Heart right ventricle (tissue), 16 donors: ENCODE results near the gene GPATCH8. TPM values are rescaled to one million over a fixed set of nuclear protein-coding genes. Genes with fewer than 3 reads are reported as not detected.

ENCODE experiments used
- ATAC-seq, 8 donors: fragments of 200-7000 bp; cut with Tn5 transposase; one replicate each; pipeline ENCODE4 v1.9.1; 2020; ENCODE audit warnings: mild to moderate bottlenecking in 8 of 8, moderate library complexity in 8 of 8, moderate number of reproducible peaks in 1 of 8
- DNase-seq, 2 donors: peaks; one replicate each; pipeline ENCODE4 v3.0.0-alpha.2; 2020
- H3K27ac ChIP-seq, 10 donors: fragments of 200-600 bp; sonication (generic) in 2 of 10; one replicate each; pipeline versions ENCODE4 v1.5.0 to v1.8.0; 2020 to 2022; ENCODE audit warnings: mild to moderate bottlenecking in 3 of 10
- H3K27me3 ChIP-seq, 7 donors: fragments of 200-600 bp; one replicate each; pipeline ENCODE4 v1.8.0; 2021 to 2022; ENCODE audit warnings: mild to moderate bottlenecking in 2 of 7
- H3K36me3 ChIP-seq, 9 donors: fragments of 200-600 bp; sonication (generic) in 1 of 9; one replicate each; pipeline versions ENCODE4 v1.5.0 to v1.8.0; 2020 to 2022; ENCODE audit warnings: mild to moderate bottlenecking in 2 of 9
- H3K4me1 ChIP-seq, 9 donors: fragments of 200-600 bp; sonication (generic) in 1 of 9; one replicate each; pipeline versions ENCODE4 v1.5.0 to v1.8.0; 2020 to 2022; ENCODE audit warnings: mild to moderate bottlenecking in 4 of 9
- H3K4me3 ChIP-seq, 10 donors: fragments of 200-600 bp; sonication (generic) in 2 of 10; one replicate each; pipeline versions ENCODE4 v1.5.0 to v1.8.0; 2020 to 2022; ENCODE audit warnings: mild to moderate bottlenecking in 7 of 10, moderate library complexity in 2 of 10
- H3K9me3 ChIP-seq, 11 donors: fragments of 200-600 bp in 10 of 11; sonication (generic) in 2 of 11; one replicate each; pipeline versions ENCODE4 v1.5.0 to v1.8.0; 2013 to 2022; ENCODE audit warnings: mild to moderate bottlenecking in 2 of 11, control low read depth in 1 of 11, moderate library complexity in 1 of 11
- WGBS, 2 donors: extraction: QIAGEN DNeasy Blood & Tissue Kit; methylation state at CpG; one replicate each; pipeline ENCODE4 v1.1.7; 2013; ENCODE audit warnings: inconsistent platforms in 1 of 2; 5-methylcytosine and 5-hydroxymethylcytosine counted together
- intact Hi-C, 10 donors: fragments of 100-400 bp; cut with DNase I; formaldehyde crosslinking; loops; one replicate each; pipeline versions ENCODE4 v1.11.1 to v1.14.2; 2022
- polyA plus RNA-seq, 2 donors: library from polyadenylated mRNA; stranded (reverse); fragments of 200-250 nt; gene quantifications; one replicate each; pipeline ENCODE4 v1.2.3, GENCODE V29; 2013
- total RNA-seq, 10 donors: library from RNA; stranded (reverse); fragmentation: NEBNext Ultra II Directional in 3 of 10; extraction: Animal tissue kit (Norgen Biotek cat#: 25700) in 3 of 10; gene quantifications; one replicate each; pipeline versions ENCODE4 v1.2.1 to v1.2.4, GENCODE V29; 2021 to 2023
- TF ChIP-seq, protein P1 (sequence below), 9 donors: fragments of 200-600 bp; sonication (generic) in 2 of 9; IDR thresholded peaks; one replicate each; pipeline versions ENCODE4 v1.5.0 to v1.8.0; 2021 to 2022; ENCODE audit warnings: antibody characterized with exemption in 9 of 9, mild to moderate bottlenecking in 5 of 9, moderate library complexity in 1 of 9
- donor health status: Arrhythmogenic right ventricular cardiomyopathy.
- donor health status: ischemic (EF 13 %, LVEDD 7.1; RV severe dilation, severe dysfunction).
- donor health status: healthy with polysubstance abuse.
- donor health status: DM: no; HTN: yes; CAD: no.
- donor health status: DM: no; HTN: no; CAD: no.
- donor health status: ischemic (EF 25% LVEDD 6.9; RV normal size, moderate dysfunction).
- donor health status: ischemic (EF 25% LVEDD 5.7; RV mildly dilated, moderate dysfunction).
- donor health status: healthy.
- donor health status: DM: yes; HTN: yes; CAD: no.
- donor health status: Ischemic cardiomyopathy.
- donor health status: ischemic (EF 35%, LVEDD 5.7; RV mildly dilated, moderate dysfunction).
- donor health status: nonischemic (EF 11% LVEDD 7.7; RV severe dilation, severe dysfunction).
- donor health status: DM: yes; HTN: yes; CAD: no.
- donor health status: PGD.
- donor health status: ischemic (EF 29% LVEDD 5.4; RV normal size, mild dysfunction).
- donor health status: nonischemic (EF 23%, LVEDD 6.1; RV moderate dilation, normal function).

The GPATCH8 gene
- total and polyA plus RNA-seq, 12 donors, result 5.8 to 25.1 (median 22.0) TPM

DNA sequence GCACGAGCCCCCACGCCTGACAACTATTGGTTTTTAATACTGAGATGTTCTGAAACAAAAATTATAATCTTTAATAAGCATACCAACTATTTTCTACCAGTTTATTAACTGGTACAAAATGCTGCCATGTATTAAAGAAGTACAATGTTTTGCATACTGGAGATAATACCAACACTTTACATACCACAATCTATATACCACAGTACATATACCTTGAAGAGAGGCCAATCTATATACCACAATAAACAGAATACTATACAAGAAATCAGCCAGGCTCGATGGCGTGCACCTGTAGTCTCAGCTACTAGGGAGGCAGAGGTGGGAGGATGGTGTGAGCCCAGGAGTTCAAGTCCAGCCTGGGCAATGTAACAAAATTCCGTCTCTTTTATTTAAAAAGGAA lies 9.9 kb downstream of the GPATCH8 start:
- no peak overlapping the region for H3K27ac ChIP-seq
- peaks cover 0 to 19% (median 8%) of the 10 kb centered on the region in 9 donors for H3K4me1 ChIP-seq
- DNase-seq, result no peak
- no peaks in the 10 kb centered on the region for H3K27me3 ChIP-seq
- 96% methylated on average over 5 of the region's 5 CpGs for WGBS, 2 donors
- H3K9me3 ChIP-seq, result no peaks in the 10 kb centered on the region
- H3K4me3 ChIP-seq, result no peak overlapping the region
- H3K36me3 ChIP-seq, result peaks cover 0 to 15% (median 0%) of the 10 kb centered on the region in 9 donors
- no peak for ATAC-seq
- intact Hi-C loops, result no loop called here
- TF ChIP-seq, protein P1, sequence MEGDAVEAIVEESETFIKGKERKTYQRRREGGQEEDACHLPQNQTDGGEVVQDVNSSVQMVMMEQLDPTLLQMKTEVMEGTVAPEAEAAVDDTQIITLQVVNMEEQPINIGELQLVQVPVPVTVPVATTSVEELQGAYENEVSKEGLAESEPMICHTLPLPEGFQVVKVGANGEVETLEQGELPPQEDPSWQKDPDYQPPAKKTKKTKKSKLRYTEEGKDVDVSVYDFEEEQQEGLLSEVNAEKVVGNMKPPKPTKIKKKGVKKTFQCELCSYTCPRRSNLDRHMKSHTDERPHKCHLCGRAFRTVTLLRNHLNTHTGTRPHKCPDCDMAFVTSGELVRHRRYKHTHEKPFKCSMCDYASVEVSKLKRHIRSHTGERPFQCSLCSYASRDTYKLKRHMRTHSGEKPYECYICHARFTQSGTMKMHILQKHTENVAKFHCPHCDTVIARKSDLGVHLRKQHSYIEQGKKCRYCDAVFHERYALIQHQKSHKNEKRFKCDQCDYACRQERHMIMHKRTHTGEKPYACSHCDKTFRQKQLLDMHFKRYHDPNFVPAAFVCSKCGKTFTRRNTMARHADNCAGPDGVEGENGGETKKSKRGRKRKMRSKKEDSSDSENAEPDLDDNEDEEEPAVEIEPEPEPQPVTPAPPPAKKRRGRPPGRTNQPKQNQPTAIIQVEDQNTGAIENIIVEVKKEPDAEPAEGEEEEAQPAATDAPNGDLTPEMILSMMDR (IDR thresholded peaks at IDR 0.05), result no peak

DNA sequence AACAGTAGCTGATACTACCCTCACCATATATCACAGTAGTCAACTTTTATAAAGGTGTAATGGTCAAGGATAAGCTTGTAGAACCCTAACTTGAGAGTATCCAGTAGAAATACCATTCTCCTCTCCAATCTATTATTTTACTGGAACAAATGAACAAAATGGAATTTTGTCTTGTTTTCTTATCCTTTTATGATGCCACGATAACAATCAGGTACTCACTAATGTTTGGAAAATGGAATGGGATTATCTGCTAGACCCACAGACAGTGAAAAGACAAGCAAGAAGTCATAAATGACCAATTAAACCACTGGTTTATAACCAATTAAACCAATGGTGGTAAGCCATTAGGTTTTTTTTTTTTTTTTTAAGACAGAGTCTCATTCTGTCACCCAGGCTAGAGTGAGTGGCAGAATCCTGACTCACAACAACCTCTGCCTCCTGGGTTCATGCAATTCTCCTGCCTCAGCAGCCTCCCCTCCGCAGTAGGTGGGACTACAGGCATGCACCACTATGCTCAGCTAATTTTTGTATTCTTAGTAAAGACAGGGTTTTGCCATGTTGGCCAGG lies 10.4 kb downstream of the GPATCH8 start:
- no peak for ATAC-seq
- no peak for DNase-seq
- Histone ChIP-seq H3K9me3 (no peaks in the 10 kb centered on the region), H3K4me3 (no peak overlapping the region), H3K4me1 (peaks cover 0 to 14% (median 4%) of the 10 kb centered on the region in 9 donors), H3K27me3 (no peaks in the 10 kb centered on the region), H3K36me3 (peaks cover 0 to 15% (median 0%) of the 10 kb centered on the region in 9 donors), H3K27ac (no peak overlapping the region)
- TF ChIP-seq, protein P1 (IDR thresholded peaks at IDR 0.05), result no peak
- WGBS, 2 donors, result 98% methylated on average over 2 of the region's 2 CpGs
- intact Hi-C loops, result no loop called here

DNA sequence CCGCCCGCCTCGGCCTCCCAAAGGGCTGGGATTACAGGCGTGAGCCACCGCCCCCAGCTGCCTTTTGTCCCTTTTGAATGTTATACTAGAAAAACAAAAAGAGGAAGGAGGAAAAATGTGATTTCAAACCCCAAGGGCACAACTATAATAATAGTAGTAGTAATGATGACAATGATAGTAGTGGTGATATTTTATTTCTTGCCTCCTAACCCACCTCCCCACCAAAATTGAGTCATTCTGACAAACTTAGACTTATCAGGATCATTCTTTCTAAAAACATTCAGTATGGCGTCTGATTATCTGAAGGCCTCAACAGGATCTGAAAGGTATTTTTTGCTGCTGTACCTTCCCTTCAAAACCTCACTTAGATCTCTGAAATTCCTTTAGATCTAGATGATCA lies 13.6 kb downstream of the GPATCH8 start:
- no peaks in the 10 kb centered on the region for H3K27me3 ChIP-seq
- TF ChIP-seq, protein P1 (IDR thresholded peaks at IDR 0.05), result no peak
- 94 to 96% methylated on average over 6 of the region's 6 CpGs for WGBS, 2 donors
- H3K4me3 ChIP-seq, result no peak overlapping the region
- H3K4me1 ChIP-seq, result peaks cover 0 to 4% (median 0%) of the 10 kb centered on the region in 9 donors
- H3K36me3 ChIP-seq, result peaks cover 0 to 15% (median 0%) of the 10 kb centered on the region in 9 donors
- no peak overlapping the region for H3K27ac ChIP-seq
- intact Hi-C loops, result no loop called here
- H3K9me3 ChIP-seq, result no peaks in the 10 kb centered on the region
- DNase-seq (no peak), ATAC-seq (no peak)

DNA sequence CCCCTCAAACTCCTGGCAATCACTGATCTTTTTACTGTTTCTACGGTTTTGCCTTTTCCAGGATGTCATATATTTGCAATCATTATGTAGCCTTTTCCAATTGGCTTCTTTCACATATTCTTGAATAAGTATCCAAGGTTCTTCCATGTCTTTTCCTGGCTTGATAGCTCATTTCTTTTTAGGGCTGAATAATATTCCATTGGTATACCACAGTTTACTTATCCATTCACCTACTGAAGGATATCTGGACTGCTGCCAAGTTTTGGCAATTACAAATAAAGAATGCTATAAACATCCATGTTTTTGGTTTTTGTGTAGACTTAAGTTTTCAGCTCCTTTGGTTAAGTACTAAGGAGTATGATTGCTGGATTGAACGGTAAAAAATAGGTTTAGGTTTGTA lies 16.0 kb downstream of the GPATCH8 start:
- no peak for ATAC-seq
- intact Hi-C loops, result no loop called here
- peaks cover 0 to 4% (median 0%) of the 10 kb centered on the region in 9 donors for H3K4me1 ChIP-seq
- no peaks in the 10 kb centered on the region for H3K9me3 ChIP-seq
- H3K27ac ChIP-seq, result no peak overlapping the region
- TF ChIP-seq, protein P1 (IDR thresholded peaks at IDR 0.05), result no peak
- peaks cover 0 to 15% (median 0%) of the 10 kb centered on the region in 9 donors for H3K36me3 ChIP-seq
- WGBS, 2 donors, result 93 to 94% methylated on average over 2 of the region's 2 CpGs
- no peak for DNase-seq
- H3K27me3 ChIP-seq, result no peaks in the 10 kb centered on the region
- H3K4me3 ChIP-seq, result no peak overlapping the region
